Central memory CD4-positive, alpha-beta T cell (primary cell): Measurements from ENCODE around the gene RAPGEF5.

Experiments
- DNase-seq: peaks from one replicate; pipeline ENCODE4 v3.0.0; 2022
- total RNA-seq, 3 experiments: gene quantifications; one replicate each; lab custom pipeline; 2026; lab: John Stamatoyannopoulos, UW

The RAPGEF5 gene
- 0 to 0.07 (median 0) reads per million in 3 experiments for total RNA-seq

GRCh38 chr7:22356701-22357310 lies at the start of gene RAPGEF5:
Gene RAPGEF5 (minus strand): TSS chr7:22357154. CDS start chr7:22357060, 94 bp downstream.
- no peak for DNase-seq

- no peak for DNase-seq
Measured at GRCh38 chr7:22406715-22407114, 49.8 kb upstream of the RAPGEF5 start.

- no peak for DNase-seq
Measured at GRCh38 chr7:22404421-22405023, 47.6 kb upstream of the RAPGEF5 start.

- no peak for DNase-seq
Measured at GRCh38 chr7:22403344-22403743, 46.4 kb upstream of the RAPGEF5 start.

GRCh38 chr7:22402250-22402649 lies 45.3 kb upstream of the RAPGEF5 start:
- no peak for DNase-seq

- no peak for DNase-seq
Measured at GRCh38 chr7:22400936-22401553, 44.1 kb upstream of the RAPGEF5 start.

- DNase-seq: no peak
Measured at GRCh38 chr7:22400150-22400814, 43.3 kb upstream of the RAPGEF5 start.

GRCh38 chr7:22399546-22399945 lies 42.6 kb upstream of the RAPGEF5 start:
- no peak for DNase-seq

- no peak for DNase-seq
Measured at GRCh38 chr7:22399091-22399490, 42.1 kb upstream of the RAPGEF5 start.

GRCh38 chr7:22397981-22398380 lies 41.0 kb upstream of the RAPGEF5 start:
- DNase-seq: no peak

GRCh38 chr7:22395222-22395621 lies 38.3 kb upstream of the RAPGEF5 start:
- no peak for DNase-seq

GRCh38 chr7:22394739-22395138 lies 37.8 kb upstream of the RAPGEF5 start:
- no peak for DNase-seq

GRCh38 chr7:22393913-22394729 lies 37.2 kb upstream of the RAPGEF5 start:
- DNase-seq: no peak

GRCh38 chr7:22390516-22390915 lies 33.6 kb upstream of the RAPGEF5 start:
- DNase-seq: no peak

GRCh38 chr7:22389892-22390291 lies 32.9 kb upstream of the RAPGEF5 start:
- DNase-seq: no peak

GRCh38 chr7:22387583-22387982 lies 30.6 kb upstream of the RAPGEF5 start:
- no peak for DNase-seq

GRCh38 chr7:22386865-22387264 lies 29.9 kb upstream of the RAPGEF5 start:
- DNase-seq: no peak

GRCh38 chr7:22386206-22386858 lies 29.4 kb upstream of the RAPGEF5 start:
- DNase-seq: no peak

GRCh38 chr7:22385326-22385725 lies 28.4 kb upstream of the RAPGEF5 start:
- no peak for DNase-seq

GRCh38 chr7:22380333-22380732 lies 23.4 kb upstream of the RAPGEF5 start:
- no peak for DNase-seq

GRCh38 chr7:22378199-22378980 lies 21.4 kb upstream of the RAPGEF5 start:
- DNase-seq: no peak
